BE2C (cell line): ENCODE measurements around the gene FRK.

ENCODE experiments used
- DNase-seq: peaks from one replicate; pipeline ENCODE4 v3.0.0-alpha.2; 2020
- H3K27me3 ChIP-seq: fragments of 250-450 bp; sonication (Bioruptor Pico); 2 replicates; pipeline ENCODE4 v1.5.1; 2020; ENCODE audit warnings: mild to moderate bottlenecking
- H3K36me3 ChIP-seq: fragments of 250-450 bp; sonication (Bioruptor Pico); 2 replicates; pipeline ENCODE4 v1.5.1; 2020; ENCODE audit warnings: mild to moderate bottlenecking
- H3K4me1 ChIP-seq: fragments of 250-450 bp; sonication (Bioruptor Pico); 2 replicates; pipeline ENCODE4 v1.5.1; 2020
- H3K4me3 ChIP-seq: 2 replicates; pipeline ENCODE4 v1.5.1; 2011; ENCODE audit warnings: low read depth, low read length
- H3K9me3 ChIP-seq: fragments of 250-450 bp; sonication (Bioruptor Pico); 2 replicates; pipeline ENCODE4 v1.5.1; 2020
- CTCF ChIP-seq: IDR thresholded peaks from 2 replicates; pipeline ENCODE4 v1.5.1; 2012; ENCODE audit warnings: mild to moderate bottlenecking, low read depth, low read length

Gene FRK

GRCh38 chr6:116012471-116012949, 48.2 kb downstream of the FRK start:
- Histone ChIP-seq H3K36me3 (no peaks in the 10 kb centered on the region), H3K9me3 (no peaks in the 10 kb centered on the region; the same call in 1 of the 2 replicates), H3K27me3 (no peaks in the 10 kb centered on the region), H3K4me3 (no peak overlapping the region), H3K4me1 (no peaks in the 10 kb centered on the region)
- no peak for TF ChIP-seq CTCF
- no peak for DNase-seq

- H3K4me3 ChIP-seq = no peak overlapping the region
- TF ChIP-seq CTCF = no peak
- no peaks in the 10 kb centered on the region for H3K36me3 ChIP-seq
- no peaks in the 10 kb centered on the region for H3K27me3 ChIP-seq
- no peaks in the 10 kb centered on the region; the same call in 1 of the 2 replicates for H3K9me3 ChIP-seq
- no peak for DNase-seq
- no peaks in the 10 kb centered on the region for H3K4me1 ChIP-seq
These were observed 49.2 kb downstream of the FRK start for GRCh38 chr6:116011520-116011919.

- no peak overlapping the region for H3K4me3 ChIP-seq
- H3K9me3 ChIP-seq = no peaks in the 10 kb centered on the region; the same call in 1 of the 2 replicates
- H3K4me1 ChIP-seq = no peaks in the 10 kb centered on the region
- TF ChIP-seq CTCF = peak; percentile 94
- peak; percentile 75 for DNase-seq
- H3K27me3 ChIP-seq = no peaks in the 10 kb centered on the region
- no peaks in the 10 kb centered on the region for H3K36me3 ChIP-seq
These were observed 49.8 kb downstream of the FRK start for GRCh38 chr6:116010790-116011401.

GRCh38 chr6:116010386-116010785, 50.3 kb downstream of the FRK start:
- DNase-seq = no peak
- no peaks in the 10 kb centered on the region for H3K27me3 ChIP-seq
- no peak for TF ChIP-seq CTCF
- no peak overlapping the region for H3K4me3 ChIP-seq
- no peaks in the 10 kb centered on the region for H3K36me3 ChIP-seq
- no peaks in the 10 kb centered on the region for H3K4me1 ChIP-seq
- no peaks in the 10 kb centered on the region; the same call in 1 of the 2 replicates for H3K9me3 ChIP-seq

- no peaks in the 10 kb centered on the region for H3K27me3 ChIP-seq
- no peak for DNase-seq
- H3K4me1 ChIP-seq = no peaks in the 10 kb centered on the region
- H3K36me3 ChIP-seq = no peaks in the 10 kb centered on the region
- H3K9me3 ChIP-seq = no peaks in the 10 kb centered on the region; the same call in 1 of the 2 replicates
- H3K4me3 ChIP-seq = no peak overlapping the region
- TF ChIP-seq CTCF = no peak
These were observed 52.0 kb downstream of the FRK start for GRCh38 chr6:116008470-116009243.
